HCT116 (cell line): ENCODE measurements around the gene KLK15. TPM values are rescaled to one million over a fixed set of nuclear protein-coding genes. Genes with fewer than 3 reads are reported as not detected.

Experiments used
- ATAC-seq: fragments of 200-7000 bp; cut with Tn5 transposase; 2 replicates; pipeline ENCODE4 v1.9.1; 2020; ENCODE audit warnings: mild to moderate bottlenecking, moderate library complexity
- BruUV-seq: library from RNA; stranded (reverse); fragments of 400-500 nt; replicated peaks from 2 replicates; lab custom pipeline; 2021; lab: Mats Ljungman, UMichigan
- CTCF ChIA-PET: fragments of 300-600 bp; sonication (Branson Sonifier 250); formaldehyde crosslinking; loops from one replicate; lab custom pipeline; 2021; ENCODE audit warnings: antibody characterized with exemption; lab: Charles Lee
- POLR2A ChIA-PET: fragments of 300-600, 350-600 bp; sonication (Branson Sonifier 250); formaldehyde crosslinking; loops from one replicate; lab custom pipeline; 2021; ENCODE audit warnings: antibody characterized with exemption; lab: Charles Lee
- RAD21 ChIA-PET, 2 experiments: fragments of 300-600 bp; sonication (Branson Sonifier 250); formaldehyde crosslinking; loops; one replicate each; lab custom pipeline; 2023; ENCODE audit warnings: low total read pairs in 2 of 2; ENCODE audit not compliant: uncharacterized antibody in 2 of 2, unreplicated experiment in 2 of 2, low non-redundant PET in 1 of 2; lab: Charles Lee
- DNase-seq: peaks from one replicate; pipeline ENCODE4 v3.0.0-alpha.2; 2010; ENCODE audit warnings: low read depth, low spot score
- H2AFZ ChIP-seq: fragments of 200-600 bp; shearing (Covaris generic), sonication (generic); 2 replicates; pipeline ENCODE4 v1.6.1; 2017; ENCODE audit warnings: low read depth, mixed run types, mixed read lengths, antibody characterized with exemption, low read length; ENCODE audit not compliant: poor library complexity, severe bottlenecking
- H3K27ac ChIP-seq: 2 replicates; pipeline ENCODE4 v1.5.1; 2012; ENCODE audit warnings: low read depth, low read length
- H3K27me3 ChIP-seq: fragments of 200-600 bp; sonication (generic); 2 replicates; pipeline ENCODE4 v1.6.1; 2016; ENCODE audit warnings: mixed run types, low read length, mixed read lengths; ENCODE audit not compliant: insufficient read depth
- H3K36me3 ChIP-seq, 2 experiments: fragments of 200-500 bp in 1 of 2; fragments of 200-600 bp in 1 of 2; sonication (Bioruptor generic) in 1 of 2; sonication (generic) in 1 of 2; 2 replicates each; pipeline versions ENCODE4 v1.5.1 to v1.6.1; 2014 to 2016; ENCODE audit warnings: low read length in 2 of 2, inconsistent platforms in 1 of 2, mixed read lengths in 1 of 2, mixed run types in 1 of 2; ENCODE audit not compliant: insufficient read depth in 2 of 2, control insufficient read depth in 1 of 2
- H3K4me1 ChIP-seq, 2 experiments: fragments of 200-600 bp in 1 of 2; sonication (generic) in 1 of 2; 2 replicates each; pipeline versions ENCODE4 v1.5.1 to v1.6.1; 2012 to 2017; ENCODE audit warnings: low read length in 2 of 2, inconsistent platforms in 1 of 2, mild to moderate bottlenecking in 1 of 2, mixed read lengths in 1 of 2, mixed run types in 1 of 2, moderate library complexity in 1 of 2; ENCODE audit not compliant: insufficient read depth in 2 of 2, control insufficient read depth in 1 of 2
- H3K4me2 ChIP-seq: fragments of 200-600 bp; sonication (generic); 2 replicates; pipeline ENCODE4 v1.6.1; 2017; ENCODE audit warnings: mixed run types, low read length, mixed read lengths
- H3K4me3 ChIP-seq, 2 experiments: fragments of 200-600 bp in 1 of 2; sonication (generic) in 1 of 2; replicated peaks in 1 of 2; 2 replicates each; pipeline ENCODE4 v1.5.1; 2011 to 2016; ENCODE audit warnings: low read length in 2 of 2, control low read depth in 1 of 2, low read depth in 1 of 2, mild to moderate bottlenecking in 1 of 2, mixed read lengths in 1 of 2, mixed run types in 1 of 2
- H3K79me2 ChIP-seq: fragments of 200-600 bp; sonication (generic); 2 replicates; pipeline ENCODE4 v1.6.1; 2017; ENCODE audit warnings: mild to moderate bottlenecking, mixed run types, low read length, moderate library complexity, mixed read lengths; ENCODE audit not compliant: insufficient read depth
- H3K9ac ChIP-seq: fragments of 200-600 bp; sonication (generic); 2 replicates; pipeline ENCODE4 v1.6.1; 2016; ENCODE audit warnings: low read length, mixed read lengths
- H3K9me2 ChIP-seq: fragments of 200-600 bp; sonication (generic), shearing (Covaris generic); 2 replicates; pipeline ENCODE4 v1.6.1; 2017; ENCODE audit warnings: mixed run types, mild to moderate bottlenecking, moderate library complexity; ENCODE audit not compliant: insufficient read depth
- H3K9me3 ChIP-seq, 2 experiments: fragments of 200-500 bp in 1 of 2; fragments of 200-600 bp in 1 of 2; sonication (Bioruptor generic) in 1 of 2; sonication (generic) in 1 of 2; 2 replicates each; pipeline ENCODE4 v1.6.1; 2014 to 2017; ENCODE audit warnings: low read length in 2 of 2, mixed read lengths in 2 of 2, inconsistent platforms in 1 of 2, low read depth in 1 of 2, mild to moderate bottlenecking in 1 of 2, mixed run types in 1 of 2, moderate library complexity in 1 of 2; ENCODE audit not compliant: control insufficient read depth in 1 of 2, insufficient read depth in 1 of 2
- H4K20me1 ChIP-seq: fragments of 200-600 bp; sonication (generic), shearing (Covaris generic); 2 replicates; pipeline ENCODE4 v1.6.1; 2017; ENCODE audit warnings: mixed run types, mild to moderate bottlenecking, moderate library complexity; ENCODE audit not compliant: insufficient read depth
- ATF3 ChIP-seq: IDR thresholded peaks from 2 replicates; pipeline ENCODE4 v1.6.1; 2012
- ELF1 ChIP-seq: IDR thresholded peaks from 2 replicates; pipeline ENCODE4 v1.6.1; 2012; ENCODE audit warnings: low read depth, borderline replicate concordance
- EZH2 ChIP-seq: fragments of 200-600 bp; sonication (generic); IDR thresholded peaks from 2 replicates; pipeline ENCODE4 v1.6.1; 2017; ENCODE audit warnings: antibody characterized with exemption, mixed run types
- POLR2A ChIP-seq: IDR thresholded peaks from 2 replicates; pipeline ENCODE4 v1.7.0; 2011; ENCODE audit warnings: borderline replicate concordance; ENCODE audit not compliant: insufficient read depth, insufficient read length; ENCODE audit errors: extremely low read depth
- POLR2AphosphoS5 ChIP-seq: IDR thresholded peaks from 2 replicates; pipeline ENCODE4 v1.6.1; 2011; ENCODE audit warnings: mild to moderate bottlenecking, low read depth, low read length, moderate library complexity
- ZNF274 ChIP-seq: fragments of 200-500 bp; sonication (Bioruptor generic); IDR thresholded peaks from 2 replicates; pipeline ENCODE4 v1.6.1; 2014; ENCODE audit warnings: mild to moderate bottlenecking, low read depth, low read length, inconsistent platforms
- intact Hi-C: fragments of 100-400 bp; cut with micrococcal nuclease; formaldehyde crosslinking; loops from 2 replicates; pipeline ENCODE4 v1.10.0; 2022
- total RNA-seq: library from RNA; stranded (reverse); gene quantifications from one replicate; pipeline ENCODE4 v1.2.1, GENCODE V29; 2021; ENCODE audit not compliant: unreplicated experiment

KLK15 gene
- total RNA-seq, 1 experiment from 2014 or later: not detected

- no peak overlapping the region for H3K4me2 ChIP-seq
- intact Hi-C loops: no loop called here
- peaks cover 14% of the 10 kb centered on the region; the same call in 1 of the 2 replicates for H3K27me3 ChIP-seq
- no peak for DNase-seq
- no peak overlapping the region for H3K4me3 ChIP-seq
- H3K9me3 ChIP-seq: no peaks in the 10 kb centered on the region
- peaks cover 6 to 20% of the 10 kb centered on the region in 2 experiments; a peak in 3 of 4 replicates for H3K4me1 ChIP-seq
- H2AFZ ChIP-seq: no peak overlapping the region
- TF ChIP-seq ELF1: no peak
- TF ChIP-seq ZNF274: no peak
- no peak for TF ChIP-seq POLR2A
- TF ChIP-seq EZH2: no peak
- TF ChIP-seq ATF3: no peak
- TF ChIP-seq POLR2AphosphoS5: no peak
- TF ChIP-seq, all 23 proteins: peak for 0
- ChIA-PET POLR2A (no interaction called here), RAD21 (no interaction called here), CTCF (interaction anchor here (2.8 kb wide), 1 partner anchor 72 kb away, joined by 13 read pairs; no protein-coding TSS in a partner anchor)
- H3K79me2 ChIP-seq: no peaks in the 10 kb centered on the region
- BruUV-seq: no TSS peak
- H3K9me2 ChIP-seq: no peaks in the 10 kb centered on the region
- H3K27ac ChIP-seq: no peak overlapping the region
- no peaks in the 10 kb centered on the region for H3K36me3 ChIP-seq
- no peak for ATAC-seq
- H4K20me1 ChIP-seq: no peaks in the 10 kb centered on the region
- H3K9ac ChIP-seq: no peak overlapping the region
Measured at GRCh38 chr19:50776131-50776530, 57.2 kb downstream of the KLK15 start.

Other genes starting within 250 kb of the KLK15 start
- gene SYT3, start 193.7 kb downstream of the KLK15 start, total RNA-seq: 4.6 TPM
- gene C19orf81, start 184.1 kb downstream of the KLK15 start, total RNA-seq: 14.5 TPM
- 3.0 TPM for gene SHANK1, start 113.8 kb downstream of the KLK15 start, total RNA-seq
- gene CLEC11A, start 110.2 kb downstream of the KLK15 start, total RNA-seq: 7.1 TPM
- not detected for gene GPR32, start 63.1 kb downstream of the KLK15 start, total RNA-seq
- gene ACP4, start 43.2 kb downstream of the KLK15 start, total RNA-seq: not detected
- 3.3 TPM for gene KLK1, start 9.8 kb downstream of the KLK15 start, total RNA-seq
- gene KLK3, start 21.3 kb upstream of the KLK15 start, total RNA-seq: not detected
- not detected for gene KLK2, start 39.9 kb upstream of the KLK15 start, total RNA-seq
- 0.84 TPM for gene KLK4, start 77.8 kb upstream of the KLK15 start, total RNA-seq
- gene KLK5, start 119.5 kb upstream of the KLK15 start, total RNA-seq: 1.2 TPM
- gene KLK6, start 136.0 kb upstream of the KLK15 start, total RNA-seq: 40.5 TPM
- 30.5 TPM for gene KLK7, start 150.3 kb upstream of the KLK15 start, total RNA-seq
- gene KLK8, start 168.0 kb upstream of the KLK15 start, total RNA-seq: 92.8 TPM
- gene KLK10, start 186.1 kb upstream of the KLK15 start, total RNA-seq: 33.6 TPM
- gene KLK11, start 193.0 kb upstream of the KLK15 start, total RNA-seq: not detected
- gene KLK12, start 201.4 kb upstream of the KLK15 start, total RNA-seq: not detected
- 3.2 TPM for gene KLK13, start 231.5 kb upstream of the KLK15 start, total RNA-seq
- gene KLK14, start 249.3 kb upstream of the KLK15 start, total RNA-seq: 0.76 TPM